CD4-positive, alpha-beta T cell treated with Interleukin-15 for 4 hours (primary cell): Measurements from ENCODE around the gene SCN1B.

Experiments
- DNase-seq: peaks from one replicate; pipeline ENCODE4 v3.0.0-alpha.2; 2020; ENCODE audit warnings: low spot score

Gene SCN1B

DNA sequence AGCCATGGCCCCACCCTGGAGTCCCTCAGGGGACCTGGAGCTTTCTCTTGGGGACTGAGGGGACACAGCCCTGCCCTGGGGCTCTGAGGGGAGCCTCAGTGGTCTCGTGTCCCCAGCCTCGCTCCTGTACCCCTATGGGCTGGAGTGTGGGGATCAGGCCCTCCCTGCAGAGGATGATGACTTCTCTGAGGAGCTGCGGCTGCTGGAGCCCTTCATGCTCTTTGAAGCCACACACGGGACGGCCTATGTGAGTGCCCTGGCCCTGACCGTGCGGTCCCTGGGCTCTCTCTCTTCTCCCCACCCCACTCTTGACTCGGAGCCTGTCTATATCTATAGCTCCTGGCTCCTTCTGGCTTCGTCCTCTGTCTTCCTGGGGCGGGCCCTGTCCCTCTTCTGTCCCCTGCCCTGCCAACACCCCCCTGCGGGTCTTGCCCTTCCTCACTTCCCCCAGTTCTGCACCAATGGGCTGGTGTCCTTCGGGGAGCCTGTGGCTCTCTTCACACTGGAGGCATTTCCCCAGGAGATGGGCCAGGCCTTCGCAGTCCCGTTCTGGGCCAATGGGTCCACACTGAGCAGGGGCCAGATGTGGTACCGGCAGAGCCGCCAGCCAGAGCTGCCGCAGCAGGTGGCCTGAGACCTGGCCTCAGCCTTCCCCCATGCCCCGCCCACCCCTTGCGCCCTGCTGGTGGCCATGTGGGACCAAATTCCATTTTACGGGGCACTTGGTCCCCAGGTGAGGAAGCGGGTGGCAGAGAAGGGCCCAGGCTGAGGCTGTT, 44.3 kb downstream of the SCN1B start:
- no peak for DNase-seq

DNA sequence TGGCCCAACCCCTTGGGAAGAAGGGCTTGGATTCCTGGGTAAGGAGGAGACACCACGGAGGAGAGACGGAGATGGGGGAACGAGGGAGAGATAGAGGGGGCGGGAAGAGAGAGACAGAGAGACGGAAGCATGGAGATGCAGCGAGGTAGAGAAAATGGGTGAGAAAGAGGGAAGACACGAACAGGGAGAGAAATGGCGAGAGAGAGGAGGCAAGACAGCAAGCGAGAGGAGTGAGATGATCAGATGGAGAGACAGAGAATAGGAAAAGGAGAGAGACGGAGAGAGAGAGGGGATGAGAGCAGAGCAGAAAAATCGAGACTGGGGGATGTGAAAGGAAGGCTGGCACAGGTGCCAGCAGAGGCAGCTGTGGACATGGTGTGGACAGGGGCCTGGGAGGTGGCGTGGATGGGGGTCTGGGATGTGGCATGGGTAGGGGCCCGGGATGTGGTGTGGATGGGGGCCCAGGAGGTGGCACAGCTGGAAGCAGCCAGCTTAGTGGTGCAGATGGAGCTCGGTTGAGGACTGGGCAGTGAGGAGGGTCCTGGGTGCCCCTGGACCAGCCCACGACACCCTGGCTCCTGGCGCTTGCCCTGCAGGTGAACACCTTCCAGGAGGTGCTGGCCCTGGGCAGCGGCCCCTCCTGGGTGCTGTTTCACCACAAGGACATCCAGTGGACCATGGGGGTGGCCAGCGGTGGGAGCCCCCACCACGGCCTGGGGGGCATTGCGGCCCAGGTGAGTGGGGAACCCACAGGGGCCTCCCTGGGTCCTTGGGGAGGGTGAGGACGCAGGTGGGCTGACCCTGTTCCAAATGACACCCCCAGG, 45.1 kb downstream of the SCN1B start:
- no peak for DNase-seq

DNA sequence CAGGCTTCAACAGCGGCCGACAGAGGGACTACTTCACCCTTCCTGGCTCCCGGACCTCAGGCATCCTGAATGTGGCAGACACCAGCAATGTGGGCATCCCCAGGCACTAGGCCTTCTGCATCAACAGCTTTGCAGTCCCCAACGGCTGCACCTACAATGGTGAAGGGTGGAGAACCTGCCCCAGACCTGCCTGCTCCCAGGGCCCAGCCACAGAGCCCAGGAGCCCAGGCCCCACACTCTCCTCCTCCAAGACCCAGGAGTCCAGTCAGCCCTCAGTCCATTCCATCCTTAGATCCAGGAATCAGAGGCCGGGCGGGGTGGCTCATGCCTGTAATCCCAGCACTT, 45.7 kb downstream of the SCN1B start:
- no peak for DNase-seq

DNA sequence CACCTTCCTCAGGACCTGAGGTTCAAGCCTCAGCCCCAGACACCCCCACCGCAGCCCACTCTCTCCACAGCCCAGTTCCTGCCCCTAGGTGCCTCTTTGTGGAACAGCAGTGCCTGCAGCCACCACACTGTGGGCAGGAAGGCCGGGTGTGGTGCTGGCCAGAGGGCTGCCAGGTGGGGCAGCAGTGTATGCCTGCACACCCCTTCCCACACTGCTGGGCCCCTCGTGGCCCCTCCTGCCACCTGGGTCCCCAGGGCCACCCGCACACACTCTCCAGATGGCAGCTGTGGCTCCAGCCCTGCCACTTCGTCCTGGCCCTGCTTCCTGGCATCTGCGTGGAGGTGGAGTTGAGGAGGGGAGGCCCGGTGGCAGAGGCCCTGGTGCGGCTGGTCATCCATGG, 46.4 kb downstream of the SCN1B start:
- no peak for DNase-seq

DNA sequence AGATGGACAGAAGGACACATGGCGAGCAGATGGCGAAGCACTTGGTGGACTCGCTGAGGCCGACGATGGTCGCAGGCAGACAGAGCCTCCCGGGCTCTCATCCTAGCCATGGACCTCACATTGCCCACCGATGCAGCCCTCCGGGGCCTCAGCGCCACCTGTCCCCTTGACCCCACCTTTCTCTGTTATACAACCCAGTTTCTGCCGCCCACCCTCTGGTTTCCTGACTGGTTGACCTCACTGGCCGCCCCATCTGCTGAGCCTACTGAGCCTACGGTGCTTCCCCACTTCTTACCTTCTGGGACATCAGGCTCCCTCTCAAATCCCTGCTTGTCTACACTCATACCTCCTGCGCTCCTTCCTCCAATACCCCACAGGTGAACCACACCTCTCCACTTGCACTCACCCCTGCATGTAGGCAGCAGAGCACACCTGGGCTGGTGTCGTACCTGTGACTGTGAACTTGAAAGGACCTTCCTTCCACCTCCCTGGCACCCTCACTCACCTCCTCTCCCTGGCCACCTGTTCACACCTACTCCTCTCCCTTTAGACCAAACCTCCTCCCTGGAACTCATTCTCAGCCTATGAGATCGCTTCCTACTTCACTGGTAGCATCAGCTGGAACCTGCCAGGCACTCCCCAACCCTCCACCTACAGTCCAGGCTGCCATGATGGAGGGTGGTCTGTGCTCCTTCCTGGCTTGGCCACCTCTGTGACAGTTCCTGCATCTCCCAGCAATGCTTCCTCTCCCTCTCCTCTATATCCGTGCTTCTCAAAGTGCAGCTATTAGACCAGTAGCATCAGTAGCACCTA, 47.3 kb downstream of the SCN1B start:
- DNase-seq: no peak

DNA sequence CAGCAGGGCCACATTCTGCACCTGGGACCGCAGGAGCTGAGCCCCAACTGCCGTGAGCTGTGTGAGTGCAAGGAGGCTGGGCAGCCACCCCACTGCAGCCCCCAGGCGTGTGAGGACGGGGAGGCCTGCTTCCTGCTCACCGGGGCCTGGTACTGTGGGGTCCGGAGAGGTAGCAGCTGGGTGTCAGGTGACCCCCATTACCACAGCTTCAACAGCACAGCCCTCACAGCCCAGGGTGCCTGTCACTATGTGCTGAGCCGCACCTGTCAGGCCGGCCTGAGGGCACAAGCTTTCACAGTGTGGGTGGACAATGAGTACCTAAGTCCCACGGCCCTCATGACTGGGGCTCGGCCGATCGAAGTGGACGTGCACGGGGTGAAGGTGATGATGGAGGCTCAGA, 49.6 kb downstream of the SCN1B start:
- no peak for DNase-seq

DNA sequence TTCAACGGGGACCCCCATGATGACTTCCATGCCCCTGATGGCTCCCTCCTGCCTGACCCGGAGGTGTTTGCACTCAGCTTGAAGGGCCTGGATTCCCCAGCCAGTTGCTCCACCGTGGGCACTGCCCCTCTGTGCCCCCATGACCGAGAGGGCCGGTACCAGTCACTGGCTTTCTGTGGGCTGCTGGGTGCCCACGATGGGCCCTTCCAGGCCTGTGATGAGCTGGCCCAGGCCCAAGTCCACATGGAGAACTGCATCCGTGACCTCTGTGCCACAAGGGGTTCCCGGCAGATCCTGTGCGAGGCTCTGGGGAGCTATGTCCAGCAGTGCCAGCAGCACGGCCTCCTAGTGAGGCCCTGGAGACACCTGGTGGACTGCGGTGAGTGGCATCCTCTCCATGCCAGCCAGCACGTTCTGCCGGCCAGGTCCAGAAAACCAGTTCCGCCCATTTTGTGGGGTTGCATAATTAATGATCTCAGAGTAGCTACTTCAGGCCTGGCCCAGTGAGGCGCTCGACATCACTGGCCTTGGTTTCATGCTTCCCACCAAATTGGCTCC, 50.4 kb downstream of the SCN1B start:
- DNase-seq: no peak

DNA sequence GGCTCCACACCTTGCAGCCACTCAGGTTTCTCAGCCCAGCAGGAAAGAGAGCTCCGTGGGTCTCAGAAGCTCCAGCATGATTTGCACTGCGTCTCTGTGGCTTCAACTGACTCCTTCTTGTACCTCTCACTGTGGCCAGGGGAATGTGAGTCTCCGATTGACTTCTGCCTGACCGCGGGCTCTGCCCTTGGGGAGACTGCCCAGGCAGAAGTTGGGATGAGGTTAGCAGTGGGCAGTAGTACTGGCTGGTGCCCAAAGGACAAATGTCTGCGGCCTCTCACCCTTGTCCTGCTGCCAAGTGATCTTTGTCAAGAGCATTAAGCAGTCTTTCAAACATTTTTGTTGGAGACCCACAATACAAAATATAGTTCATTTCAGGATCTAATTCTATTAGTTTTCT, 50.9 kb downstream of the SCN1B start:
- DNase-seq: no peak

DNA sequence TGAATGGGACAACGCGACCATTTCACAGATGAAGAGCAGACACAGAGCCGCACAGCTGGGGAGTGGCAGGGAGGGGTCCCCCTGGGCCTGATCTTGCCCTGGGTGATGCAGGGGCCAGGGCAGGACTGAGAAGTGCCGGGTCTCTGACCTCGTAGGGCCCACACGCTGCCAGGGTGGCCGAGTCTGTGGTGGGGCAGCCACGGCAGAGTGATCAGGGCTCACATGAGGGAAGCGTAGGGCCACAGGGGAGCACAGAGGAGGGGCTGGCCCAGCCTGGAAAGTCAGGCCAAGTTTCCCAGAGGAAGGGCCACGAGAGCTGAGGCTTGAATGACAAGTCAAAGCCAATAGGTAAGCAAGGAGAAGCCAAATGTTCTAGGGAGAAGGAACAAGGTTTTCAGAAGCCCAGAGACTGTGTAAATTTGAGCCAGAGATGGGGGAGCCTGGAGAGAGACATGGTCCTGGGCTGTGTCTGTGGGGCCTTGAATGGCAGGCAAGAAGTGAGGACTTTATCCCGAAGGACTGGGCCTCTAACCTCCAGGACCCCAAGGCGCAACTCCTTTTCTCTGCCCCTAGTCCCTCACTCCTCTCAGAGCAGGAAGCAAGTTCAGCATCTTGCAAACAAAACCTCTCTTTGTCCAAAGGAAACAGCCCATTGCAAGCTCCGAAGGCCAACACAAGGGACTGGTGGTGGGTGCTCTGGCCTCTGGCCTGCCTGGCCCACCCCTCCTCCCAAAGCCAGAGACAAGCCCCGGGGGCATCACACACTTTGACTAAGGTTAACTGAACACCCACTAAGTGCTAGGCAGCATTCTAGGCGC, 53.6 kb downstream of the SCN1B start:
- DNase-seq: no peak

DNA sequence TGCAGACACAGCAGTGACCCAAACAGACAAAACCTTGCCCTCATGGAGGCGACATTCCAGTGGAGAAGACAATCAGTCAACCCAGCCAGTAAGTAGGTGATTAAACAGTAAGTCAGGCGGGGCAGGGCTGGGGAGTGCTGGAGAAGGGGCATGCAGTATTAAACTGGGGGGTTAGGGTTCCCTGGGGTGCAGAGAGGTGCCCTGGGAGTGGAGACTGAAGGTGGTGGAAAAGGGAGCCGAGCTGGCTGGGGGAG, 54.2 kb downstream of the SCN1B start:
- DNase-seq: no peak

DNA sequence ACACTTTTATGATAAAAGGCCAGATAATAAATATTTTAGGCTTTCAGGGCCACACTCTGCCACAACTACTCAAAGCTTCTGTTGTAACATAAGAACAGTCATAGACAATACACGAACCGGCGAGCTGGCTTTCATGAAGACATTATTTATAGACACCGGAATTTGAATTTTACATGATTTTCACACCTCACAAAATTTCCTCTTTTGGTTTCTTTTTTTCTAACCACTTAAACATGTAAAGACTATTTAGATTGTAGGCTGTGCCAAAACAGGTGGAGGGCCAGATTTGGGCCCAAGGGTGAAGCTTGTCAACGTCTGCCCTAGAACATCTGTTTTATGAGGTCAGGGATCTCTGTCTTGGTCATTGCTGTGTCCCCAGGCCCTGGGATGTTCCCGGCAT, 55.7 kb downstream of the SCN1B start:
- DNase-seq: no peak

DNA sequence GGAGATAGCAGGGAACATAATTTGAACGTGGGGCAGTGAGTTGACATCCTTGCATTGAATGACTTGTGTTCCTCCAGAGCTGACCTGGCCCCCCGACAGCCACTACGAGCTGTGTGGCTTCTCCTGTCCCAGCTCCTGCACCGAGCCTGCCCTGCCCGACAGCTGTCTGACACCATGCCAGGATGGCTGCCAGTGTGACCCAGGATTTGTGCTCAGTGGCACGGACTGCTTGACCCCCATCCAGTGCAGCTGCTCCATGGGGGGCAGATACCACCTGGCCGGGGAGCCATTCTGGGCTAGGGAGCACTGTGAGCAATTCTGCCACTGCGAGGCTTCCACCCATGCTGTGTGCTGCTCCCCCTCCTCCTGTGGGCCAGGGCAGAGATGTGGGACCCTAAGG, 56.2 kb downstream of the SCN1B start:
- DNase-seq: no peak

DNA sequence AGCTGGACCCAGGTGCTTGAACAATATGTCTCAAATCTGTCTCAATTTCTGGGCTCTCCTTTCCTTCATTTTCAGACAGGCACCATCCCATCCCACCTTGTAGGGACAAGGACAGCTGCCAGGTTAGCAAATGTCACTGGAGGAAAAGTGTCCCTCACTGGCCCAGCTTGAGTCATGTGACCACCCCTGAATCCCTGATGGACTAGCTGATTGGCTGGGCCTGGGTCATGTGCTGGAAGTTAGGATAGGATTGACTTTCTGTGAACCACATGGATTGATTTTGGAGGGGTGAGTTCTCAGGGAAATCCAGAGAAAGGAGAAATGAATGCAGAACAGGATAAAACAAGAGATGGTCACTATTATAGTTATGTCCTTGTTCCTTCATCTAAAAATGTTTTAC, 57.1 kb downstream of the SCN1B start:
- no peak for DNase-seq

DNA sequence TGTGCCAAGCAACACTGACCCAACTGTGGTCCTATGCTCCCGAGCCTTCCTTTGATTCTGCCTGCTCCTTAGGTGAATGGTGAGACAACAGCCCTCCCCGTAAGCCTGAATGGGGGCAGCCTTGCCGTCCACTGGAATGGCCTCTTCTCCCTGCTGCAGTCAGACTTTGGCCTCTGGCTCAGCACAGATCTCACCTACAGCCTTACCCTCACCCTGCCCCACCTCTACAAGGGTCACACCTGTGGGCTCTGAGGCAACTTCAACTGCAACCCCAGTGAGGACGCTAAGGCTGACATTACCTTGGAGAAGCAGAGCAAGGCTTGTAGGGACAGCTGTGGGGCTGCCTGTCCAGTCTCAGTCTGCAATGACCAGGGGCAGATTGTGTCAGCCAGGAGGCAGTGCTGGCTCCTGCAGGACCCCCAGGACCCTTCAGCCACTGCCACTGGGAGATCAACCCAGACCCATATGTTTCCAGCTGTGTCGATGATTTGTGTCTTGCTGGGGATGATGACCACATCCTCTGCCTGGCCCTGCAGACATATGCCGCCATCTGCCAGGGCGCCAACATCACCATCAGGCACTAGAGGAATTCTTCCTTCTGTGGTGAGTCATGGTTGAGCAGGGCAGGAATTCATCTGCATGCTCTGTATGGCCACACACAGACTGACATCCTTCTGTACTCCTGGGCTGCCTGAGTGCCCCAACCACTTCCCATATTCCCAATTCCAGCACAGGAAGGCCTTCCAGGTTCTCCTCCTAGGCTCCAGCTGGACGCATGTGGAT, 58.1 kb downstream of the SCN1B start:
- no peak for DNase-seq

DNA sequence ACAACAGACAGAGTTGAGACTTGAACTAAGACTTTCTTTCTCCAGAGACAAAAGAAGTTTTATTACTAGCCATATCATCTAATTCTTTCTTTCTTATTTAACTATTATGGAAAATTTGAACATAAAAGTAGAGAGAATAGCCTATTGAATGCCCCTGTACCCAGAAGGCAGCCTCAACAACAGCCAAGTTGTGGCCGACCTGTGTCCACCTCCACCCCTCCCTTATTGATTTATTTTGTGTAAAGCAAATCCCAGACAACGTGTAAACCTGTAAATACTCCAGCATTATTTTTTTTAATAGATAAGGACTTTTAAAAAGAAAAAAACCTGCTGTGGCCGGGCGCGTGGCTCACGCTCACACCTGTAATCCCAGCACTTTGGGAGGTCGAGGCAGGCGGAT, 59.3 kb downstream of the SCN1B start:
- no peak for DNase-seq
